ENCODE results near the gene CLIC1. TPM values are rescaled to one million over a fixed set of nuclear protein-coding genes. Genes with fewer than 3 reads are reported as not detected.

CLIC1 gene
- total and polyA plus RNA-seq, 10 of the 15 experiments (the other 5 are each of a cell fraction or from before 2014, with no cell fraction given): 446 to 1,266 (median 636) TPM

- TF ChIP-seq ZNF687 (IDR thresholded peaks at IDR 0.05) (no peak), CTCF (IDR thresholded peaks at IDR 0.05 in 2 of 3, conservative IDR thresholded peaks at IDR 0.05 in 1 of 3; ENCODE audit: control insufficient read depth in 2 of 3, extremely low read depth in 1 of 3, insufficient read depth in 1 of 3, low read depth in 3 of 3, low read length in 3 of 3) (no peak), IRF4 (IDR thresholded peaks at IDR 0.05; ENCODE audit: low read depth, low read length) (no peak), SREBF1 (IDR thresholded peaks at IDR 0.05; ENCODE audit: low read length) (no peak), HSF1 (IDR thresholded peaks at IDR 0.05; ENCODE audit: low read depth, low read length) (no peak), WRNIP1 (IDR thresholded peaks at IDR 0.05; ENCODE audit: borderline replicate concordance, low read depth, low read length) (no peak)
These were observed 25.0 kb upstream of the CLIC1 start (continued) for GRCh38 chr6:31761343-31761742.

All from GM12878 (cell line).